Psoas muscle (tissue), 8 donors: ENCODE data around the gene RHBDL2. TPM values are rescaled to one million over a fixed set of nuclear protein-coding genes. Genes with fewer than 3 reads are reported as not detected.
"Not testable (repeated sequence)": the region's sequence is repeated elsewhere in the genome, so short reads cannot be mapped to it uniquely, and the experiment has no call there.

Experiments
- ATAC-seq, 4 donors: fragments of 200-7000 bp; cut with Tn5 transposase; one replicate each; pipeline ENCODE4 v1.9.1; 2020; ENCODE audit warnings: moderate library complexity in 3 of 4, mild to moderate bottlenecking in 2 of 4
- DNase-seq, 2 donors: peaks; one replicate each; pipeline ENCODE4 v3.0.0-alpha.2; 2020
- H3K27ac ChIP-seq: fragments of 200-600 bp; one replicate; pipeline ENCODE4 v1.8.0; 2022
- H3K27me3 ChIP-seq, 3 donors: fragments of 200-600 bp in 1 of 3; one replicate each; pipeline versions ENCODE4 v1.6.1 to v1.8.0; 2013 to 2022; ENCODE audit warnings: low read length in 2 of 3, mild to moderate bottlenecking in 2 of 3, moderate library complexity in 1 of 3; ENCODE audit not compliant: insufficient read depth in 3 of 3
- H3K36me3 ChIP-seq, 2 donors: fragments of 200-600 bp in 1 of 2; one replicate each; pipeline versions ENCODE4 v1.6.1 to v1.8.0; 2013 to 2022; ENCODE audit warnings: low read depth in 1 of 2, mild to moderate bottlenecking in 1 of 2, moderate library complexity in 1 of 2; ENCODE audit not compliant: insufficient read depth in 1 of 2
- H3K4me1 ChIP-seq: fragments of 200-600 bp; one replicate; pipeline ENCODE4 v1.8.0; 2022
- H3K4me3 ChIP-seq: fragments of 200-600 bp; one replicate; pipeline ENCODE4 v1.8.0; 2022; ENCODE audit warnings: mild to moderate bottlenecking
- H3K9me3 ChIP-seq: fragments of 200-600 bp; one replicate; pipeline ENCODE4 v1.8.0; 2022
- WGBS, 3 donors: extraction: QIAGEN DNeasy Blood & Tissue Kit; methylation state at CpG; one replicate each; pipeline versions ENCODE4 v1.1.6 to v1.1.7; 2013; 5-methylcytosine and 5-hydroxymethylcytosine counted together
- intact Hi-C, 2 donors: fragments of 100-400 bp; cut with DNase I; formaldehyde crosslinking; loops; one replicate each; pipeline versions ENCODE4 v1.11.0 to v1.14.2; 2022
- polyA plus RNA-seq, 3 donors: library from polyadenylated mRNA; stranded (reverse); fragments of 200-250 nt; gene quantifications; one replicate each; pipeline ENCODE4 v1.2.3, GENCODE V29; 2013
- total RNA-seq, 4 donors: library from RNA; stranded (reverse); fragmentation: NEBNext Ultra II Directional in 2 of 4; extraction: Animal tissue kit (Norgen Biotek cat#: 25700) in 2 of 4; gene quantifications; one replicate each; pipeline versions ENCODE4 v1.2.1 to v1.2.4, GENCODE V29; 2021 to 2023
- TF ChIP-seq, protein P1 (sequence below): fragments of 200-600 bp; IDR thresholded peaks from one replicate; pipeline ENCODE4 v1.8.0; 2022; ENCODE audit warnings: antibody characterized with exemption
- donor health status: healthy with polysubstance abuse.
- donor health status: DM: no; HTN: no; CAD: no; lungs with moderate emphysema.
- donor health status: Bipolar disorder and iron deficiency.
- donor health status: healthy.
- donor health status: DM: yes; HTN: yes; CAD: no.
- donor health status: DM: no; HTN: no; CAD: no.
- donor health status: DM: no; HTN: no; CAD: no.
- donor health status: DM: yes; HTN: yes; CAD: no.

RHBDL2 gene
- total and polyA plus RNA-seq, 7 donors: 0.09 to 0.31 (median 0.16) TPM; not detected in 4

DNA sequence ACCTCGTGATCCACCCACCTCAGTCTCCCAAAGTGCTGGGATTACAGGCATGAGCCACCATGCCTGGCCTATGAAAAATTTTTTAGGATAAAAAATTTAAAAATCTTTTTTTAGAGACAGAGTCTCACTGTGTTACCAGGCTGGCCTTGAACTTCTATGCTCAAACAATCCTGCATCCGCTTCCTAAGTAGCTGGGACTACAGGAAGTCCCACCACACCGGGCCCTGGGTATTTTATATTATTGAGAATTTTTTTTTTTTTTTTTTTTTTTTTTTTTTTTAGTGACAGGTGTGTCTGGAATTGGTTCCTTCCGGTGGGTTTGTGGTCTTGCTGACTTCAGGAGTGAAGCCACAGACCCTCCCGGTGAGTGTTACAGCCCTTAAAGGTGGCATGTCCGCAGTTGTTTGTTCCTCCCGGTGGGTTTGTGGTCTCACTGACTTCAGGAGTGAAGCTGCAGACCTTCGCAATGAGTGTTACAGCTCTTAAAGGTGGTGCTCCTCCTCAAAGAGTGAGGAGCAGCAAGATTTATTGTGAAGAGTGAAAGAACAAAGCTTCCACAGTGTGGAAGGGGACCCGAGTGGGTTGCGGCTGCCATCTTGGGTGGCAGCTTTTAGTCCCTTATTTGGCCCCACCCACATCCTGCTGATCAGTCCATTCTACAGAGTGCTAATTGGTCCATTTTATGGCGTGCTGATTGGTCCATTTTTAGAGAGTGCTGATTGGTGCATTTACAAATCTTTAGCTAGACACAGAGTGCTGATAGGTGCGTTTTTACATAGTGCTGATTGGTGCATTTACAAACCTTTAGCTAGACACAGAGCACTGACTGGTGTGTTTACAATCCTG lies 36.0 kb upstream of the RHBDL2 start:
- not testable (repeated sequence) for ATAC-seq, H3K27ac ChIP-seq

DNA sequence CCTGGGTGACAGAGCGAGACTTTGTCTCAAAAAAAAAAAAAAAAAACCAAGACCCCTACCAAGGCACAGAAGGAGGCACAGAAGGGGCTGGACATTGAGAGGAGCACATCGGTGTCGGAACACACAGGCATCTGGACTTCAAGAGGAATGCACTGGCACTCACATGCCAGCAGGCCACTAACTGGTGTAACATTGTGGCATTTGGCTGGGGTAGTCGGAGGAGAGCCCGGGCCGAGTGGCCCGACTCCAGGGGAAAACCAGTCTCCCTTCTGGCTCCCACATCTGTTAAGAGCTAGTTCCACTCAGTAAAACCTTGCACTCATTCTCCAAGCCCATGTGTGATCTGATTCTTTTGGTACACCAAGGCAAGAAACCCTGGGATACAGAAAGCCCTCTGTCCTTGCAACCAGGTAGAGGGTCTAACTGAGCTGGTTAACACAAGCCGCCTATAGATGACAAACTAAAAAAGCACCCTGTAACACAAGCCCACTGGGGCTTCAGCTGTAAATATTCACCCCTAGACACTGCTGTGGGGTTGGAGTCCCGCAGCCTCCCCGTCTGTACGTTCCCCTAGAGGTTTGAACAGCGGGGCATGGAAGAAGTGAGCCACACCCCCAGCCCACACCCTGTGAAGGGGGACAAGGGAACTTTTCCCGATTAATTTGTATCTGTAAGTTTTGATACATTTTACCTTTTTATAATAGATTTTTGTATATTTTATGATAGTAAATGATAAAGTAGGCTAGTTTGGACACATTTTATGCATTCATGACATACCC lies 32.2 kb upstream of the RHBDL2 start:
- Histone ChIP-seq H3K36me3 (no peaks in the 10 kb centered on the region), H3K4me1 (peaks cover 5% of the 10 kb centered on the region), H3K4me3 (no peak overlapping the region), H3K27ac (peak overlapping the region; percentile 9), H3K27me3 (no peaks in the 10 kb centered on the region), H3K9me3 (no peaks in the 10 kb centered on the region)
- 20 to 37% (median 25%) methylated on average over 13 of the region's 13 CpGs for WGBS, 3 donors
- intact Hi-C loops: no loop called here
- TF ChIP-seq, protein P1, sequence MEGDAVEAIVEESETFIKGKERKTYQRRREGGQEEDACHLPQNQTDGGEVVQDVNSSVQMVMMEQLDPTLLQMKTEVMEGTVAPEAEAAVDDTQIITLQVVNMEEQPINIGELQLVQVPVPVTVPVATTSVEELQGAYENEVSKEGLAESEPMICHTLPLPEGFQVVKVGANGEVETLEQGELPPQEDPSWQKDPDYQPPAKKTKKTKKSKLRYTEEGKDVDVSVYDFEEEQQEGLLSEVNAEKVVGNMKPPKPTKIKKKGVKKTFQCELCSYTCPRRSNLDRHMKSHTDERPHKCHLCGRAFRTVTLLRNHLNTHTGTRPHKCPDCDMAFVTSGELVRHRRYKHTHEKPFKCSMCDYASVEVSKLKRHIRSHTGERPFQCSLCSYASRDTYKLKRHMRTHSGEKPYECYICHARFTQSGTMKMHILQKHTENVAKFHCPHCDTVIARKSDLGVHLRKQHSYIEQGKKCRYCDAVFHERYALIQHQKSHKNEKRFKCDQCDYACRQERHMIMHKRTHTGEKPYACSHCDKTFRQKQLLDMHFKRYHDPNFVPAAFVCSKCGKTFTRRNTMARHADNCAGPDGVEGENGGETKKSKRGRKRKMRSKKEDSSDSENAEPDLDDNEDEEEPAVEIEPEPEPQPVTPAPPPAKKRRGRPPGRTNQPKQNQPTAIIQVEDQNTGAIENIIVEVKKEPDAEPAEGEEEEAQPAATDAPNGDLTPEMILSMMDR: no peak
- ATAC-seq: peak; percentile 58 to 97 (median 86)
- peak in 1 of 2 donors; percentile 55 for DNase-seq

More for the DNA sequence above, 36.0 kb upstream of the RHBDL2 start:
- H3K27me3 ChIP-seq, H3K4me1 ChIP-seq, H3K4me3 ChIP-seq, H3K9me3 ChIP-seq, DNase-seq, H3K36me3 ChIP-seq, intact Hi-C loops: not testable (repeated sequence)
- 87 to 88% (median 87%) methylated on average over 12 of the region's 12 CpGs for WGBS, 3 donors

DNA sequence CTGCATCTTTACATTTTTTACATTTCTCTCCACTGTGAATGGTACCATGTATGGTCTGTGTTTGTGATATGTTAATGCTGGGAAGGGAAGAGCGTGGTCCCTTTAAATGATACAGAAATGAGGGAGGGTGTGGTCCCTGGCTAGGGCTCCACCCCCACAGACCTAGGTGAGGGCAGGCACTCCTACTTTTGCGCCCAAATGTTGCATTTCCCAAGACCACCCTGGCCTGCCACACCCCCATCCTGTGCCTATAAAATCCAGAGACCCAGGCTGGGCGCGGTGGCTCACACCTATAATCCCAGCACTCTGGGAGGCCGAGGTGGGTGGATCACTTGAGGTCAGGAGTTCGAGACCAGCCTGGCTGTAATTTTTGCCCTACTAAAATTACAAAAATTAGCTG lies 31.5 kb upstream of the RHBDL2 start:
- H3K36me3 ChIP-seq, H3K4me3 ChIP-seq, intact Hi-C loops, H3K9me3 ChIP-seq, H3K27ac ChIP-seq, H3K4me1 ChIP-seq, H3K27me3 ChIP-seq, DNase-seq, ATAC-seq: not testable (repeated sequence)
- 53 to 65% (median 56%) methylated on average over 6 of the region's 6 CpGs for WGBS, 3 donors

DNA sequence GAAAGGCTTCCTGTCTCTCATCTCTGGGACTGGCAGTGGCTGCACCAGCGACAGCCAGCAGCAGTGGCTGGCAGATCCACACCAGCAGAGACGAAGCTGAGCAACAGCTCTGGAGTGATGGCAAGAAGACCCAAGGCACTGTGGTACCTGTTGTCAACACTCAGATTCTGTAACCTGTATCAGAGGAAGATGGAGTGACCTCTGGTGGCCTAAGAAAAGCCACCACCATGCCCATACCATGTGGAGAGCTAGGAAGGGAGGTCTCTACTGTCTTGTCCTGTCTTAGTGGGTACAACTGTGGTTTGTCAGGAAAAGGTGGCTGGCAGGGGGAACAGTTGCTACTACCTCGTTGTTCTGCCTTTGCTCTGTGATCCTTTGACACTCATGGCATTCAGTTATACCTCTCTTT lies 22.5 kb upstream of the RHBDL2 start:
- H3K4me1 ChIP-seq: peaks cover 3% of the 10 kb centered on the region
- H3K36me3 ChIP-seq: no peaks in the 10 kb centered on the region
- TF ChIP-seq, protein P1: no peak
- no peaks in the 10 kb centered on the region for H3K9me3 ChIP-seq
- H3K27ac ChIP-seq: no peak overlapping the region
- DNase-seq: no peak
- H3K4me3 ChIP-seq: no peak overlapping the region
- intact Hi-C loops: no loop called here
- no peak for ATAC-seq
- WGBS, 3 donors: 36 to 46% (median 46%) methylated on average over 3 of the region's 3 CpGs
- H3K27me3 ChIP-seq: peaks cover 0 to 4% (median 0%) of the 10 kb centered on the region in 3 donors

DNA sequence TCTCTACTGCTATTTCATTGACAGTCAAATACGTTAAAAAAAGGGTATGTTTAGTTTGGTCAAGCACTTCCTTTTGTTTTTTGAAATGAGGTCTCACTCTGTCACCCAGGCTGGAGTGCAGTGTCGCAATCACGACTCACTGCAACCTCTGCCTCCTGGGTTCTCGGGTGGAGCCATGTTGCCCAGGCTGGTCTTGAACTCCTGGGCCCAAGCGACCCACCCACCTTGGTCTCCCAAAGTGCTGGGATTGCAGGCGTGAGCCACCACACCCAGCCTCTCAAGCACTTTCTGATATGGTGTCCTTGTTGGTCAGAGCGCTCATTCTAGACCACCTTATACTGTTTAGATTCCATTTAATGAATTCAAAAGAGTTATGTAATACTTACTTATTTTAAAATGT lies 20.9 kb upstream of the RHBDL2 start:
- DNase-seq: no peak
- no peak for ATAC-seq
- Histone ChIP-seq H3K27ac (no peak overlapping the region), H3K9me3 (no peaks in the 10 kb centered on the region), H3K27me3 (peaks cover 0 to 4% (median 0%) of the 10 kb centered on the region in 3 donors), H3K4me3 (no peak overlapping the region), H3K4me1 (peaks cover 3% of the 10 kb centered on the region), H3K36me3 (no peaks in the 10 kb centered on the region)
- WGBS, 3 donors: 84 to 85% (median 84%) methylated on average over 7 of the region's 7 CpGs
- intact Hi-C loops: no loop called here
- TF ChIP-seq, protein P1: no peak
